ENCODE measurements around the gene FMN2.

The FMN2 gene

GRCh38 chr1:240506176-240506575, 414.5 kb downstream of the FMN2 start:
- no peak for TF ChIP-seq CTCF (IDR thresholded peaks at IDR 0.05; ENCODE audit: insufficient read depth, missing control alignments)
- DNase-seq (ENCODE audit: insufficient read length, low spot score) (no peak), FAIRE-seq (no peak)

- no peak for TF ChIP-seq CTCF (IDR thresholded peaks at IDR 0.05; ENCODE audit: insufficient read depth, missing control alignments)
- DNase-seq (ENCODE audit: insufficient read length, low spot score) (no peak), FAIRE-seq (peak; percentile 53)
These were observed 416.5 kb downstream of the FMN2 start for GRCh38 chr1:240508201-240508600.

GRCh38 chr1:240508950-240509349, 417.3 kb downstream of the FMN2 start:
- TF ChIP-seq CTCF (IDR thresholded peaks at IDR 0.05; ENCODE audit: insufficient read depth, missing control alignments), result no peak
- DNase-seq (ENCODE audit: insufficient read length, low spot score) (no peak), FAIRE-seq (no peak)

GRCh38 chr1:240511789-240512188, 420.1 kb downstream of the FMN2 start:
- DNase-seq (ENCODE audit: insufficient read length, low spot score) (no peak), FAIRE-seq (no peak)
- TF ChIP-seq CTCF (IDR thresholded peaks at IDR 0.05; ENCODE audit: insufficient read depth, missing control alignments), result no peak

- DNase-seq (ENCODE audit: insufficient read length, low spot score) (no peak), FAIRE-seq (peak; percentile 61)
- TF ChIP-seq CTCF (IDR thresholded peaks at IDR 0.05; ENCODE audit: insufficient read depth, missing control alignments), result no peak
These were observed 423.8 kb downstream of the FMN2 start for GRCh38 chr1:240515505-240515904.

- FAIRE-seq, result no peak
- no peak for TF ChIP-seq CTCF (IDR thresholded peaks at IDR 0.05; ENCODE audit: insufficient read depth, missing control alignments)
- DNase-seq (ENCODE audit: insufficient read length, low spot score), result no peak
These were observed 424.4 kb downstream of the FMN2 start for GRCh38 chr1:240516069-240516468.

GRCh38 chr1:240517891-240518290, 426.2 kb downstream of the FMN2 start:
- no peak for TF ChIP-seq CTCF (IDR thresholded peaks at IDR 0.05; ENCODE audit: insufficient read depth, missing control alignments)
- peak; percentile 64 for FAIRE-seq

More at GRCh38 chr1:240517891-240518290, 426.2 kb downstream of the FMN2 start:
- DNase-seq (ENCODE audit: insufficient read length, low spot score), result no peak

Data from D721Med (cell line).